ENCODE results near the gene DCAF17. TPM values are rescaled to one million over a fixed set of nuclear protein-coding genes. Genes with fewer than 3 reads are reported as not detected.

The DCAF17 gene
- total RNA-seq, 1 donor from 2014 or later: 53.8 TPM

GRCh38 chr2:171505374-171505773 lies 71.3 kb downstream of the DCAF17 start:
- Mint-ChIP-seq H3K27me3 (ENCODE audit: insufficient read depth, low read depth) (no peaks in the 10 kb centered on the region), H3K36me3 (no peaks in the 10 kb centered on the region), H3K9me3 (peaks cover 3% of the 10 kb centered on the region), H3K27ac (no peak overlapping the region), H3K4me3 (no peak overlapping the region), H3K4me1 (no peaks in the 10 kb centered on the region)
- H3F3A ChIP-seq (ENCODE audit: low read depth): no peaks in the 10 kb centered on the region
- no peak overlapping the region for H3K4me3 ChIP-seq
- H3K4me1 ChIP-seq: no peaks in the 10 kb centered on the region
- no peaks in the 10 kb centered on the region for H4K20me1 ChIP-seq (ENCODE audit: low read depth)
- H3K9ac ChIP-seq: no peak overlapping the region
- no peaks in the 10 kb centered on the region for H3K36me3 ChIP-seq
- TF ChIP-seq CTCF (IDR thresholded peaks at IDR 0.05) (no peak), EZH2phosphoT487 (IDR thresholded peaks at IDR 0.05) (no peak), EZH2 (IDR thresholded peaks at IDR 0.05) (no peak)
- no peaks in the 10 kb centered on the region for H3K27me3 ChIP-seq
- H3K27ac ChIP-seq: no peak overlapping the region
- H3K9me3 ChIP-seq (ENCODE audit: low read depth): no peaks in the 10 kb centered on the region
- no peak overlapping the region for H3K4me2 ChIP-seq
- no peak for DNase-seq (ENCODE audit: low spot score)
- H3K79me2 ChIP-seq (ENCODE audit: low read depth): no peaks in the 10 kb centered on the region
- H2AFZ ChIP-seq (replicated peaks): peak overlapping the region; percentile 60

GRCh38 chr2:171509945-171510731 lies 76.1 kb downstream of the DCAF17 start:
- no peaks in the 10 kb centered on the region for H3K36me3 Mint-ChIP-seq
- Histone ChIP-seq H3K36me3 (no peaks in the 10 kb centered on the region), H3K27me3 (no peaks in the 10 kb centered on the region), H3K27ac (no peak overlapping the region), H3K9ac (no peak overlapping the region), H4K20me1 (ENCODE audit: low read depth) (no peaks in the 10 kb centered on the region), H3K4me1 (peaks cover 16% of the 10 kb centered on the region), H3K79me2 (ENCODE audit: low read depth) (no peaks in the 10 kb centered on the region), H3K4me3 (no peak overlapping the region), H2AFZ (replicated peaks) (no peak overlapping the region), H3F3A (ENCODE audit: low read depth) (peaks cover 12% of the 10 kb centered on the region), H3K4me2 (no peak overlapping the region), H3K9me3 (ENCODE audit: low read depth) (no peaks in the 10 kb centered on the region)
- TF ChIP-seq EZH2phosphoT487 (IDR thresholded peaks at IDR 0.05): no peak
- no peak for TF ChIP-seq EZH2 (IDR thresholded peaks at IDR 0.05)
- no peak for TF ChIP-seq CTCF (IDR thresholded peaks at IDR 0.05)
- DNase-seq (ENCODE audit: low spot score): no peak
- peaks cover 7% of the 10 kb centered on the region for H3K4me1 Mint-ChIP-seq
- no peak overlapping the region for H3K4me3 Mint-ChIP-seq
- H3K27me3 Mint-ChIP-seq (ENCODE audit: insufficient read depth, low read depth): peaks cover 4% of the 10 kb centered on the region
- H3K27ac Mint-ChIP-seq: no peak overlapping the region
- no peaks in the 10 kb centered on the region for H3K9me3 Mint-ChIP-seq

GRCh38 chr2:171512014-171512413 lies 78.0 kb downstream of the DCAF17 start:
- DNase-seq (ENCODE audit: low spot score): no peak
- TF ChIP-seq EZH2phosphoT487 (IDR thresholded peaks at IDR 0.05): no peak
- no peak for TF ChIP-seq CTCF (IDR thresholded peaks at IDR 0.05)
- TF ChIP-seq EZH2 (IDR thresholded peaks at IDR 0.05): no peak
- H3K79me2 ChIP-seq (ENCODE audit: low read depth): no peaks in the 10 kb centered on the region
- peak overlapping the region; percentile 40 for H2AFZ ChIP-seq (replicated peaks)
- H4K20me1 ChIP-seq (ENCODE audit: low read depth): no peaks in the 10 kb centered on the region
- no peak overlapping the region for H3K27ac Mint-ChIP-seq
- peaks cover 28% of the 10 kb centered on the region for H3K4me1 ChIP-seq
- H3F3A ChIP-seq (ENCODE audit: low read depth): peaks cover 18% of the 10 kb centered on the region
- H3K36me3 Mint-ChIP-seq: no peaks in the 10 kb centered on the region
- H3K4me1 Mint-ChIP-seq: peaks cover 21% of the 10 kb centered on the region
- H3K4me3 ChIP-seq: no peak overlapping the region
- no peaks in the 10 kb centered on the region for H3K27me3 ChIP-seq
- H3K27ac ChIP-seq: no peak overlapping the region
- no peak overlapping the region for H3K4me3 Mint-ChIP-seq
- H3K9me3 Mint-ChIP-seq: peaks cover 3% of the 10 kb centered on the region
- H3K9me3 ChIP-seq (ENCODE audit: low read depth): no peaks in the 10 kb centered on the region
- no peak overlapping the region for H3K9ac ChIP-seq
- H3K27me3 Mint-ChIP-seq (ENCODE audit: insufficient read depth, low read depth): peaks cover 4% of the 10 kb centered on the region
- H3K36me3 ChIP-seq: no peaks in the 10 kb centered on the region
- no peak overlapping the region for H3K4me2 ChIP-seq
